ENCODE measurements around the gene SRD5A3. TPM values are rescaled to one million over a fixed set of nuclear protein-coding genes. Genes with fewer than 3 reads are reported as not detected.

Gene SRD5A3
- total RNA-seq, 1 donor from 2014 or later = 9.7 TPM

- no peak for DNase-seq (ENCODE audit: low read depth)
- TF ChIP-seq, protein P1, sequence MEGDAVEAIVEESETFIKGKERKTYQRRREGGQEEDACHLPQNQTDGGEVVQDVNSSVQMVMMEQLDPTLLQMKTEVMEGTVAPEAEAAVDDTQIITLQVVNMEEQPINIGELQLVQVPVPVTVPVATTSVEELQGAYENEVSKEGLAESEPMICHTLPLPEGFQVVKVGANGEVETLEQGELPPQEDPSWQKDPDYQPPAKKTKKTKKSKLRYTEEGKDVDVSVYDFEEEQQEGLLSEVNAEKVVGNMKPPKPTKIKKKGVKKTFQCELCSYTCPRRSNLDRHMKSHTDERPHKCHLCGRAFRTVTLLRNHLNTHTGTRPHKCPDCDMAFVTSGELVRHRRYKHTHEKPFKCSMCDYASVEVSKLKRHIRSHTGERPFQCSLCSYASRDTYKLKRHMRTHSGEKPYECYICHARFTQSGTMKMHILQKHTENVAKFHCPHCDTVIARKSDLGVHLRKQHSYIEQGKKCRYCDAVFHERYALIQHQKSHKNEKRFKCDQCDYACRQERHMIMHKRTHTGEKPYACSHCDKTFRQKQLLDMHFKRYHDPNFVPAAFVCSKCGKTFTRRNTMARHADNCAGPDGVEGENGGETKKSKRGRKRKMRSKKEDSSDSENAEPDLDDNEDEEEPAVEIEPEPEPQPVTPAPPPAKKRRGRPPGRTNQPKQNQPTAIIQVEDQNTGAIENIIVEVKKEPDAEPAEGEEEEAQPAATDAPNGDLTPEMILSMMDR (conservative IDR thresholded peaks at IDR 0.05; ENCODE audit: low read depth, low read length) = no peak
- H3K4me3 ChIP-seq (ENCODE audit: low read depth, low read length) = no peak overlapping the region
Observed at GRCh38 chr4:55363691-55364351, 17.8 kb downstream of the SRD5A3 start.

DNA sequence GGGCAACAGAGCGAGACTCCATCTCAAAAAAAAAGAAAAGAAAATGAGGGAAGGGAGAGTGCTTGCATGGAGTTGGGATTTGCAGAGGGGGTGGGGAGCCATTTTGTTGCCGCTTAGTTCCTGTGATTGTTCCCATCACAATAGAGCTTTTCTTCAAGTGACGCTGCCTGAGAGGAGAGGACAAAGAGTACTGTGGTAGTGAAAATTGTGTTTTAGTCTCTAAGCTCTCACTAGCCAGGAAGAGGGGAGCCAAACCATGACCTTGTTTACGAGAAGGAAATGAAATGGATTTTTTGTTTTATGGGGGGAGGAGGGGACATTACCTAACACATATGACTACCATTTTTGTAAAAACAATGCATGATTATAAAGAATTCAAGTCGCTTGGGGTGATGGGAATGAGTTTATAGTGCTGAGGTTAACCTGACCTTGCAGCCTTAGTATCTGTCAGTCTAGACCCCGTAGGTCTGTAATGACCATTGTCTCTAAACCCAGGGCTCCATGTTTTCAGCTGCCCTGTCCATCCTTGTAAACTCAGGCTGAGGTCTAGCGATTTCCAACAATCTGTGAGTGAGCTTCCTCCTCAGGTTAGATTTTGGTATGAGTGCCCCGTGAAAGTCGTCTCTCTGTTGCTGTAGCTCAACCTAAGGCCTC is 18.8 kb downstream of the SRD5A3 start:
- no peak overlapping the region for H3K4me3 ChIP-seq (ENCODE audit: low read depth, low read length)
- TF ChIP-seq, protein P1 (conservative IDR thresholded peaks at IDR 0.05; ENCODE audit: low read depth, low read length) = no peak
- DNase-seq (ENCODE audit: low read depth) = no peak

DNA sequence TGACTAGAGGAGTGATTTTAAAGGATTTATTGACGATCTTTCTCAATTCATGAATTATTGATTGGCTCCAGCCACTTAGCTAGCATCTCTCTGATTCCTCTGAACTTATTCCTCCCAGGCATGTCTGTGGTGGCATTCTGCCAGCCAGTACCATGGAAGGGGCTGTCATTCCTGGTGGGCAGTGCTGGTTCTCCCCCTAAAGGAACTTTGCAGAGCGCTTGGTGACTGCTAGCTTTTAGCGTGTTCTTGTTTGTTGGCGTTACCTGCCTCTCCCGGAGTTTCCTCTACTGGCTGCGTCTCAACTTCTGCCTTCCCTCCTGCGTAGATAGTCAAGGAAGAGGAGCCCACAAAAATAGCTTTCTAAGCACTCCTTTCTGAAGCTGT is 19.3 kb downstream of the SRD5A3 start:
- TF ChIP-seq, protein P1 (conservative IDR thresholded peaks at IDR 0.05; ENCODE audit: low read depth, low read length) = no peak
- no peak for DNase-seq (ENCODE audit: low read depth)
- no peak overlapping the region for H3K4me3 ChIP-seq (ENCODE audit: low read depth, low read length)

GRCh38 chr4:55366621-55367020 is 20.6 kb downstream of the SRD5A3 start:
- TF ChIP-seq, protein P1 (conservative IDR thresholded peaks at IDR 0.05; ENCODE audit: low read depth, low read length) = no peak
- DNase-seq (ENCODE audit: low read depth) = no peak
- no peak overlapping the region for H3K4me3 ChIP-seq (ENCODE audit: low read depth, low read length)

DNA sequence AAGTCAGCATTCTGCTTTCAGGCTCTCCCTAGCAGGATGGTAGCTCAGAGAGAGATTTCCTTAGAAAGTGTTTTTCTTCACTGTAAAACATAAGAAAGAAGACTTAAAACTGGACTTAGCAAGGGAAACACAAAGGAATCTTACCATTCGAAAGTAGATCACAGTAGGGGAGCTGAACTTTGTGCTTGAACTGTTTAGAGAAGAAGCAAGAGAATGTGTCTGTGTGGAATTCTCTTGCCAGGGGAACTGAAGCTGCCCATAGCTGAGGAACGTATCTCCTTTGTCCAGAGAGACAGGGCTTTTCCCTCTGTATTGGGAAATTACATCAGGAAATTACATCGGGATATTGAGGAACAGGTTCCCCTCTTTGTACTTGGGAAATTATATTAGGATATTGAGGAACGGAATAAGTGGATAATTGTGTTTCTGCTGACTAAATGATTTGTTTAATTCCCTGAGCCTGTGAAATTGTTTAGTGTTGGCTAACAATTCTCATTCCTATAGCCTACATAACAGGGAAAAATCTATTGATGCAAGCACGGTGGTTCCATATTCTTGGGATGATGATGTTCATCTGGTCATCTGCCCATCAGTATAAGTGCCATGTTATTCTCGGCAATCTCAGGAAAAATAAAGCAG is 21.2 kb downstream of the SRD5A3 start:
- DNase-seq (ENCODE audit: low read depth) = no peak
- TF ChIP-seq, protein P1 (conservative IDR thresholded peaks at IDR 0.05; ENCODE audit: low read depth, low read length) = no peak
- no peak overlapping the region for H3K4me3 ChIP-seq (ENCODE audit: low read depth, low read length)

- TF ChIP-seq, protein P1 (conservative IDR thresholded peaks at IDR 0.05; ENCODE audit: low read depth, low read length) = no peak
- DNase-seq (ENCODE audit: low read depth) = no peak
- no peak overlapping the region for H3K4me3 ChIP-seq (ENCODE audit: low read depth, low read length)
Observed at GRCh38 chr4:55369968-55370367, 23.9 kb downstream of the SRD5A3 start.
